Measurements from ENCODE around the gene POU6F2.

DNA sequence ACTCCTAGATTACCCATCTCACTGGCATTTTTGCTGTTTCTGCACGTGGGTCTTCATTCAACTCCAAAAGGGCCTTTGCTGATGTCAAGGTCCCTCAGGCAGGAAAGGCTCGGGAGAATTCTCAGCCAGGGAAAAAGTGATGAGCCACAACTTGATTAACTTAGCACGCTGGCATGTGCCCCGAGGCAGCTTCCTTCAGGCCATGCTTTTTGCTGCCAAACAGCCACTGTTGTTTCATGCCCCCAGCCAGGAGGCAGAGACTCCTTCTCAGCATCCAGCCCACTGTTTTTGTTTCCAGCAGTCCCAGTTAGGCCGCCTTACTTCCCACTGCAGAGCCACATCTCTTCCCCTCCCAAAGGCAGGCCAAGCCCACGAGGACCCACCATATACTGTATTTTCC, 322.0 kb downstream of the POU6F2 start:
- TF ChIP-seq CTCF (IDR thresholded peaks at IDR 0.05) (no peak), NFYB (CRISPR knock-in tag; conservative IDR thresholded peaks at IDR 0.05; ENCODE audit: low read depth) (no peak), HMGXB4 (CRISPR knock-in tag; IDR thresholded peaks at IDR 0.05) (no peak), ELF4 (CRISPR knock-in tag; IDR thresholded peaks at IDR 0.05; ENCODE audit: low read depth) (no peak), CBFB (CRISPR knock-in tag; IDR thresholded peaks at IDR 0.05; ENCODE audit: low read depth) (no peak), SP1 (CRISPR knock-in tag; conservative IDR thresholded peaks at IDR 0.05) (no peak), ATF2 (CRISPR knock-in tag; IDR thresholded peaks at IDR 0.05; ENCODE audit: borderline replicate concordance, low read depth) (no peak), ZNF317 (CRISPR knock-in tag; IDR thresholded peaks at IDR 0.05; ENCODE audit: borderline replicate concordance, low read depth) (no peak), FOXK1 (CRISPR knock-in tag; IDR thresholded peaks at IDR 0.05) (no peak), ATF3 (CRISPR knock-in tag; conservative IDR thresholded peaks at IDR 0.05) (no peak)
- TF ChIP-seq, protein P1, sequence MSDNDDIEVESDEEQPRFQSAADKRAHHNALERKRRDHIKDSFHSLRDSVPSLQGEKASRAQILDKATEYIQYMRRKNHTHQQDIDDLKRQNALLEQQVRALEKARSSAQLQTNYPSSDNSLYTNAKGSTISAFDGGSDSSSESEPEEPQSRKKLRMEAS (CRISPR knock-in tag; IDR thresholded peaks at IDR 0.05), result no peak
